OCI-LY3 (cell line): ENCODE data around the gene IRAK1.

Source experiments
- CTCF ChIP-seq: fragments of 200-600, 300-600 bp; sonication (generic); IDR thresholded peaks from 2 replicates; pipeline ENCODE4 v1.5.1; 2014; ENCODE audit warnings: antibody characterized with exemption, low read length, low read depth
- EZH2phosphoT487 ChIP-seq: fragments of 200-600 bp; shearing (Covaris generic); IDR thresholded peaks from 2 replicates; pipeline ENCODE4 v1.6.1; 2018; ENCODE audit warnings: antibody characterized with exemption, mixed run types, low read depth

DNA sequence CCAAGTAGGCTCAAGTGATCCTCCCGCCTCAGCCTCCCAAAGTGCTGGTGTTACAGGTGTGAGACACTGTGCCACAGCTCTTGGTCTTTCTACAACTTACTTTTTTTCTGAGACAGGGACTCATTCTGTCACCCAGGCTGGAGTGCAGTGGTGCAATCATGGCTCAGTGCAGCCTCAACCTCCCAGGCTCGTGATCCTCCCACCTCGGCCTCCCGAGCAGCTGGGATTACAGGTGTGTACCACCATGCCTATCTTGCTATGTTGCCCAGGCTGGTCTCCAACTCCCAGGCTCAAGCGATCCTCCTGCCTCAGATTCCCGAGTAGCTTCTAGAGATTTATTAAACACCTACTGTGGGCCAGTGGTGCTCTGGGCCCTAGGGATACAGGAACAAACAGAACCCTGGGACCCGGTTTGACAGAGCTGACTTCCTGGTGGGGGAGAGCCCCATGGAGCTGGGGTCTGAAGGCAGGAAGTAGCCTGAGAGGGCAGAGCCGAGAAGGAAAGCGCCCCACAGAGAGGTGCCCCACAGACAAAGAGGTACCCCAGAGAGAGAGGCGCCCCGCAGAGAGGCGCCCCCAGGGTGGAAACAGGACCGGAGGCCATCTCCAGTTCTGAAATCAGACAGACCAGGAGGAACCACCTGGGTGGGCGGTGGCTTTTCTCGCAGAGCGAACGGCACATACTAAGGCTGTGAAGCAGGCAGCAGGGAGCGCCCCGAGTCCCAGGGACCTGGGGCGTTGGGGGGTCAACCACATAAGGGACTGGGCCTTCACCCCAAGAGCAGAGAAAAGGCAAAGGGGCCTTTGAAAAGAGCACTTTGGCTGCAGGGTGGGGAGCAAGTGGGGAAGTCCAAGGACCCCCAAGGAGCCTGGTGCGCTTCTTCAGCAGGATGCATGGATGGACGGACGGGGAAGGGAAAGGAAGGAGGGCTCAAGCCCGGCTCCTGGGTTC is 5.0 kb downstream of the IRAK1 start:
- TF ChIP-seq CTCF (no peak), EZH2phosphoT487 (no peak)
